H9 (cell line): ENCODE measurements around the gene DAB2IP. TPM values are rescaled to one million over a fixed set of nuclear protein-coding genes. Genes with fewer than 3 reads are reported as not detected.

Experiments used
- DNase-seq: peaks from one replicate; pipeline ENCODE4 v3.0.0-alpha.2; 2017
- H2AFZ ChIP-seq: one replicate; pipeline ENCODE4 v1.6.1; 2013; ENCODE audit warnings: mild to moderate bottlenecking, low read length, control low read depth, moderate library complexity
- H2AK5ac ChIP-seq: 2 replicates; pipeline ENCODE4 v1.6.1; 2013; ENCODE audit warnings: low read length, control low read depth, mixed read lengths; ENCODE audit not compliant: insufficient read length
- H2BK120ac ChIP-seq: one replicate; pipeline ENCODE4 v1.6.1; 2013; ENCODE audit warnings: low read depth, mild to moderate bottlenecking, low read length, control low read depth, inconsistent platforms; ENCODE audit not compliant: poor library complexity, severe bottlenecking
- H2BK12ac ChIP-seq: 2 replicates; pipeline ENCODE4 v1.6.1; 2013; ENCODE audit warnings: low read length, control low read depth, mixed read lengths, low read depth; ENCODE audit not compliant: insufficient read length
- H2BK15ac ChIP-seq: 2 replicates; pipeline ENCODE4 v1.6.1; 2013; ENCODE audit warnings: low read depth, low read length, control low read depth
- H2BK20ac ChIP-seq: one replicate; pipeline ENCODE4 v1.6.1; 2013; ENCODE audit warnings: low read depth, mild to moderate bottlenecking, low read length, control low read depth, inconsistent platforms; ENCODE audit not compliant: poor library complexity, severe bottlenecking
- H2BK5ac ChIP-seq: 2 replicates; pipeline ENCODE4 v1.6.1; 2013; ENCODE audit warnings: low read length, control low read depth, mixed read lengths; ENCODE audit not compliant: insufficient read length
- H3K14ac ChIP-seq: 2 replicates; pipeline ENCODE4 v1.6.1; 2013; ENCODE audit warnings: low read length, control low read depth; ENCODE audit not compliant: insufficient read depth
- H3K18ac ChIP-seq: 2 replicates; pipeline ENCODE4 v1.6.1; 2013; ENCODE audit warnings: low read depth, mild to moderate bottlenecking, mixed read lengths, low read length, control low read depth; ENCODE audit not compliant: insufficient read length
- H3K23ac ChIP-seq: 2 replicates; pipeline ENCODE4 v1.6.1; 2013; ENCODE audit warnings: low read length, control low read depth, mixed read lengths, low read depth; ENCODE audit not compliant: insufficient read length
- H3K23me2 ChIP-seq: 2 replicates; pipeline ENCODE4 v1.6.1; 2013; ENCODE audit warnings: low read depth, mild to moderate bottlenecking, mixed read lengths, low read length, control low read depth; ENCODE audit not compliant: insufficient read length, poor library complexity, severe bottlenecking
- H3K27ac ChIP-seq: 2 replicates; pipeline ENCODE4 v1.5.1; 2013; ENCODE audit warnings: low read length, control low read depth, mixed read lengths, low read depth; ENCODE audit not compliant: insufficient read length
- H3K27me3 ChIP-seq: 2 replicates; pipeline ENCODE4 v1.6.1; 2013; ENCODE audit warnings: low read length, control low read depth, inconsistent platforms; ENCODE audit not compliant: insufficient read depth
- H3K4ac ChIP-seq: 2 replicates; pipeline ENCODE4 v1.6.1; 2013; ENCODE audit warnings: low read depth, mild to moderate bottlenecking, control low read depth, inconsistent platforms, low read length, moderate library complexity
- H3K4me1 ChIP-seq: 2 replicates; pipeline ENCODE4 v1.6.1; 2013; ENCODE audit warnings: low read length, control low read depth, inconsistent platforms; ENCODE audit not compliant: insufficient read depth
- H3K4me2 ChIP-seq: 2 replicates; pipeline ENCODE4 v1.6.1; 2013; ENCODE audit warnings: low read length, control low read depth, mixed read lengths; ENCODE audit not compliant: insufficient read length, insufficient read depth
- H3K56ac ChIP-seq: 2 replicates; pipeline ENCODE4 v1.6.1; 2013; ENCODE audit warnings: low read depth, mild to moderate bottlenecking, mixed read lengths, low read length, control low read depth; ENCODE audit not compliant: insufficient read length
- H3K79me1 ChIP-seq: 2 replicates; pipeline ENCODE4 v1.6.1; 2013; ENCODE audit warnings: low read depth, mild to moderate bottlenecking, moderate library complexity, low read length, control low read depth, inconsistent platforms; ENCODE audit not compliant: insufficient read depth, poor library complexity, severe bottlenecking
- H3K79me2 ChIP-seq: 2 replicates; pipeline ENCODE4 v1.6.1; 2013; ENCODE audit warnings: low read length, control low read depth, inconsistent platforms; ENCODE audit not compliant: insufficient read depth
- H3K9ac ChIP-seq: 2 replicates; pipeline ENCODE4 v1.6.1; 2013; ENCODE audit warnings: low read length, control low read depth, mixed read lengths; ENCODE audit not compliant: insufficient read length; ENCODE audit errors: extremely low read depth
- H3K9me3 ChIP-seq: one replicate; pipeline ENCODE4 v1.6.1; 2013; ENCODE audit warnings: low read depth, low read length, inconsistent platforms; ENCODE audit not compliant: control insufficient read depth
- H3T11ph ChIP-seq: one replicate; pipeline ENCODE4 v1.6.1; 2013; ENCODE audit warnings: mild to moderate bottlenecking, low read length, control low read depth, inconsistent platforms
- H4K20me1 ChIP-seq: one replicate; pipeline ENCODE4 v1.6.1; 2013; ENCODE audit not compliant: control insufficient read depth, insufficient read length, insufficient read depth
- H4K5ac ChIP-seq: 2 replicates; pipeline ENCODE4 v1.6.1; 2013; ENCODE audit warnings: low read depth, mild to moderate bottlenecking, mixed read lengths, low read length, control low read depth; ENCODE audit not compliant: insufficient read length
- H4K8ac ChIP-seq: replicated peaks from 2 replicates; pipeline ENCODE4 v1.6.1; 2013; ENCODE audit warnings: low read length, control low read depth, mixed read lengths, low read depth; ENCODE audit not compliant: insufficient read length
- H4K91ac ChIP-seq: 2 replicates; pipeline ENCODE4 v1.6.1; 2013; ENCODE audit warnings: low read depth, mild to moderate bottlenecking, moderate library complexity, mixed read lengths, low read length, control low read depth; ENCODE audit not compliant: insufficient read length
- H3K27ac Mint-ChIP-seq, 3 experiments: 2 replicates in 2 of 3; 3 replicates in 1 of 3; pipeline ENCODE4 v1.8.0; 2020 to 2021; ENCODE audit warnings: mixed read lengths in 3 of 3, mild to moderate bottlenecking in 1 of 3, moderate library complexity in 1 of 3
- H3K27me3 Mint-ChIP-seq: 2 replicates; pipeline ENCODE4 v1.8.0; 2021; ENCODE audit warnings: low read depth, mild to moderate bottlenecking, moderate library complexity, mixed read lengths
- H3K36me3 Mint-ChIP-seq, 3 experiments: 2 replicates in 2 of 3; 3 replicates in 1 of 3; pipeline ENCODE4 v1.8.0; 2020 to 2021; ENCODE audit warnings: low read depth in 3 of 3, mixed read lengths in 3 of 3; ENCODE audit not compliant: insufficient read depth in 1 of 3
- H3K4me1 Mint-ChIP-seq, 2 experiments: 2 replicates each; pipeline ENCODE4 v1.8.0; 2020; ENCODE audit warnings: mixed read lengths in 2 of 2
- H3K4me3 Mint-ChIP-seq, 2 experiments: 2 replicates in 1 of 2; 3 replicates in 1 of 2; pipeline ENCODE4 v1.8.0; 2020 to 2021; ENCODE audit warnings: mild to moderate bottlenecking in 2 of 2, mixed read lengths in 2 of 2, moderate library complexity in 1 of 2
- H3K9me3 Mint-ChIP-seq, 2 experiments: 2 replicates in 1 of 2; 3 replicates in 1 of 2; pipeline ENCODE4 v1.8.0; 2020; ENCODE audit warnings: mild to moderate bottlenecking in 2 of 2, mixed read lengths in 2 of 2, moderate library complexity in 1 of 2
- CTCF ChIP-seq: fragments of 200-600 bp; sonication (generic); conservative IDR thresholded peaks from 3 replicates; pipeline ENCODE4 v1.8.0; 2021; ENCODE audit warnings: antibody characterized with exemption, mild to moderate bottlenecking
- WGBS: extraction: QIAGEN DNeasy Blood & Tissue Kit; methylation state at CpG from one replicate; pipeline ENCODE4 v1.1.7; 2013; ENCODE audit warnings: missing lambda C conversion rate, low lambda C conversion rate, mixed read lengths; ENCODE audit not compliant: insufficient read length; ENCODE audit errors: extremely low coverage; 5-methylcytosine and 5-hydroxymethylcytosine counted together
- total RNA-seq: library from RNA; stranded (reverse); gene quantifications from 2 replicates; pipeline ENCODE4 v1.2.1, GENCODE V29; 2021

Gene DAB2IP
- total RNA-seq, 1 experiment from 2014 or later = 22.6 TPM

- no peaks in the 10 kb centered on the region for H4K20me1 ChIP-seq
- peak overlapping the region in 1 of 3 experiments; percentile 58; a peak in 3 of 7 replicates for H3K27ac Mint-ChIP-seq
- no peak overlapping the region for H2BK12ac ChIP-seq
- no peak overlapping the region for H3K18ac ChIP-seq
- H3K27ac ChIP-seq = no peak overlapping the region
- H3K4me3 Mint-ChIP-seq = no peak overlapping the region
- no peak overlapping the region for H4K5ac ChIP-seq
- no peak overlapping the region for H3K4ac ChIP-seq
- H3K23me2 ChIP-seq = no peaks in the 10 kb centered on the region
- H3K9me3 ChIP-seq = no peaks in the 10 kb centered on the region
- H3K79me1 ChIP-seq = peaks cover 9% of the 10 kb centered on the region
- no peak overlapping the region for H3K9ac ChIP-seq
- no peak overlapping the region for H2AK5ac ChIP-seq
- no peak overlapping the region for H2AFZ ChIP-seq
- no peak overlapping the region for H3K23ac ChIP-seq
- H3K27me3 ChIP-seq = no peaks in the 10 kb centered on the region
- H2BK5ac ChIP-seq = no peak overlapping the region
- peak overlapping the region; percentile 56 for H3K14ac ChIP-seq
- H3K9me3 Mint-ChIP-seq = no peaks in the 10 kb centered on the region
- peaks cover 19 to 35% of the 10 kb centered on the region in 2 experiments for H3K4me1 Mint-ChIP-seq
- TF ChIP-seq CTCF = no peak
- no CpG with 5 or more reads among the region's 4 CpGs for WGBS
- no peak overlapping the region for H3K56ac ChIP-seq
- no peak overlapping the region for H2BK120ac ChIP-seq
- H3K79me2 ChIP-seq = 0 out of 2 replicates have a peak, but pooled peaks cover 2% of the 10 kb centered on the region
- H3K36me3 Mint-ChIP-seq = no peaks in the 10 kb centered on the region; a peak in 1 of 7 replicates
- H4K8ac ChIP-seq = no peak overlapping the region
- H3K4me2 ChIP-seq = no peak overlapping the region
- H3T11ph ChIP-seq = no peak overlapping the region
- H3K4me1 ChIP-seq = no peaks in the 10 kb centered on the region
- H2BK15ac ChIP-seq = no peak overlapping the region
- DNase-seq = no peak
- no peaks in the 10 kb centered on the region; the same call in 1 of the 2 replicates for H3K27me3 Mint-ChIP-seq
- no peak overlapping the region for H4K91ac ChIP-seq
- H2BK20ac ChIP-seq = no peak overlapping the region
Observed at GRCh38 chr9:121727295-121728020, 76.0 kb downstream of the DAB2IP start.
